IgD-negative memory B cell (primary cell): Measurements from ENCODE around the gene BIRC5. TPM values are rescaled to one million over a fixed set of nuclear protein-coding genes. Genes with fewer than 3 reads are reported as not detected.
"Not testable (repeated sequence)": the region's sequence is repeated elsewhere in the genome, so short reads cannot be mapped to it uniquely, and the experiment has no call there.

Experiments used
- H3K27ac Mint-ChIP-seq, 3 donors: one replicate each; pipeline ENCODE4 v1.8.0; 2020 to 2022; ENCODE audit warnings: mild to moderate bottlenecking in 3 of 3, mixed read lengths in 3 of 3, moderate library complexity in 1 of 3
- H3K27me3 Mint-ChIP-seq: one replicate; pipeline ENCODE4 v1.8.0; 2021; ENCODE audit warnings: mixed read lengths
- H3K36me3 Mint-ChIP-seq: one replicate; pipeline ENCODE4 v1.8.0; 2020; ENCODE audit warnings: mild to moderate bottlenecking, mixed read lengths
- H3K4me1 Mint-ChIP-seq, 3 donors: one replicate each; pipeline ENCODE4 v1.8.0; 2020 to 2022; ENCODE audit warnings: mixed read lengths in 3 of 3, mild to moderate bottlenecking in 1 of 3
- H3K4me3 Mint-ChIP-seq, 4 donors: one replicate each; pipeline ENCODE4 v1.8.0; 2020 to 2022; ENCODE audit warnings: mild to moderate bottlenecking in 4 of 4, mixed read lengths in 4 of 4, moderate library complexity in 3 of 4
- H3K9me3 Mint-ChIP-seq, 3 donors: one replicate each; pipeline ENCODE4 v1.8.0; 2020 to 2021; ENCODE audit warnings: mixed read lengths in 3 of 3, mild to moderate bottlenecking in 1 of 3
- polyA plus RNA-seq: library from polyadenylated mRNA; unstranded; fragments of 300-500 nt; fragmentation: Illumina TruSeq; gene quantifications from one replicate; pipeline ENCODE4 v1.2.3, GENCODE V29; 2021

The BIRC5 gene
- polyA plus RNA-seq, 1 donor from 2014 or later, result 0.25 TPM

DNA sequence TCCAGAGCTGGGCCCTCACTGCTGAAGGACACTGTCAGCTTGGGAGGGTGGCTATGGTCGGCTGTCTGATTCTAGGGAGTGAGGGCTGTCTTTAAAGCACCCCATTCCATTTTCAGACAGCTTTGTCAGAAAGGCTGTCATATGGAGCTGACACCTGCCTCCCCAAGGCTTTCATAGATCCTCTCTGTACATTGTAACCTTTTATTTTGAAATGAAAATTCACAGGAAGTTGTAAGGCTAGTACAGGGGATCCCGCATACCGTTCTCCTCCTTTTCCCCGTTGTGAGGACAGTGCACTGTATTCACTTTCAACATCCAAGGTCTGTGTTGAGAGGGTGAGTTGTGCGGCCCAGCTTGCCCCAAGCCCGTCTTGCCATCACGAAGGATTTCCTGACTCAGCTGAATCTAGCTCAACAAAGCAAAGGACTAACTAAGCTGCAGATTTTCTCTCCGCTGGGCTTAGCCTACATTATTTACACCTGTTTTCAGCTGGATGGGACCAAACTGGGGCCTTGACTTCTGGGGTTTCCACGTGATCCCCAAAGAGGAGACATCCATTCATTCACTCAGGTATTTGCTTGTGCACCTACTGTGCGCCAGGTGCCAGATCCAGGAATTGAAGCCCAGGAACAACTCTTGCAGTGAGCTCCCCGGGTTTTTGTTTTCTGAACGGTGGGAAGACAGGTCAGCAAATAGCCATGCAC, 12.2 kb downstream of the BIRC5 start:
- no peak overlapping the region for H3K4me3 Mint-ChIP-seq
- peak overlapping the region in 1 of 3 donors; percentile 32 for H3K27ac Mint-ChIP-seq
- no peaks in the 10 kb centered on the region for H3K9me3 Mint-ChIP-seq
- H3K4me1 Mint-ChIP-seq, result peaks cover 0 to 7% (median 0%) of the 10 kb centered on the region in 3 donors
- H3K36me3 Mint-ChIP-seq, result peaks cover 1% of the 10 kb centered on the region
- peaks cover 27% of the 10 kb centered on the region for H3K27me3 Mint-ChIP-seq

GRCh38 chr17:78226759-78227454, 12.9 kb downstream of the BIRC5 start:
- H3K4me1 Mint-ChIP-seq, result peaks cover 0 to 7% (median 0%) of the 10 kb centered on the region in 3 donors
- peaks cover 1% of the 10 kb centered on the region for H3K36me3 Mint-ChIP-seq
- H3K27ac Mint-ChIP-seq, result no peak overlapping the region
- no peaks in the 10 kb centered on the region for H3K9me3 Mint-ChIP-seq
- H3K4me3 Mint-ChIP-seq, result no peak overlapping the region
- H3K27me3 Mint-ChIP-seq, result peaks cover 30% of the 10 kb centered on the region

- H3K9me3 Mint-ChIP-seq, result no peaks in the 10 kb centered on the region
Measured at GRCh38 chr17:78227455-78227916, 13.4 kb downstream of the BIRC5 start.

GRCh38 chr17:78228176-78228575, 14.1 kb downstream of the BIRC5 start:
- Mint-ChIP-seq H3K4me1 (peaks cover 0 to 10% (median 0%) of the 10 kb centered on the region in 3 donors), H3K9me3 (no peaks in the 10 kb centered on the region), H3K36me3 (no peaks in the 10 kb centered on the region), H3K4me3 (no peak overlapping the region), H3K27ac (no peak overlapping the region), H3K27me3 (peaks cover 39% of the 10 kb centered on the region)

More at GRCh38 chr17:78227455-78227916, 13.4 kb downstream of the BIRC5 start:
- H3K36me3 Mint-ChIP-seq, result peaks cover 1% of the 10 kb centered on the region
- no peak overlapping the region for H3K27ac Mint-ChIP-seq
- peaks cover 0 to 7% (median 0%) of the 10 kb centered on the region in 3 donors for H3K4me1 Mint-ChIP-seq
- H3K27me3 Mint-ChIP-seq, result peaks cover 34% of the 10 kb centered on the region
- no peak overlapping the region for H3K4me3 Mint-ChIP-seq

- H3K36me3 Mint-ChIP-seq, result no peaks in the 10 kb centered on the region
- H3K27me3 Mint-ChIP-seq, result peaks cover 39% of the 10 kb centered on the region
- H3K4me1 Mint-ChIP-seq, result peaks cover 0 to 10% (median 0%) of the 10 kb centered on the region in 3 donors
- no peaks in the 10 kb centered on the region for H3K9me3 Mint-ChIP-seq
- peak overlapping the region in 2 of 4 donors; percentile 48 to 61 for H3K4me3 Mint-ChIP-seq
- H3K27ac Mint-ChIP-seq, result peak overlapping the region in 2 of 3 donors; percentile 21 to 81
Measured at GRCh38 chr17:78230252-78230962, 16.4 kb downstream of the BIRC5 start.

DNA sequence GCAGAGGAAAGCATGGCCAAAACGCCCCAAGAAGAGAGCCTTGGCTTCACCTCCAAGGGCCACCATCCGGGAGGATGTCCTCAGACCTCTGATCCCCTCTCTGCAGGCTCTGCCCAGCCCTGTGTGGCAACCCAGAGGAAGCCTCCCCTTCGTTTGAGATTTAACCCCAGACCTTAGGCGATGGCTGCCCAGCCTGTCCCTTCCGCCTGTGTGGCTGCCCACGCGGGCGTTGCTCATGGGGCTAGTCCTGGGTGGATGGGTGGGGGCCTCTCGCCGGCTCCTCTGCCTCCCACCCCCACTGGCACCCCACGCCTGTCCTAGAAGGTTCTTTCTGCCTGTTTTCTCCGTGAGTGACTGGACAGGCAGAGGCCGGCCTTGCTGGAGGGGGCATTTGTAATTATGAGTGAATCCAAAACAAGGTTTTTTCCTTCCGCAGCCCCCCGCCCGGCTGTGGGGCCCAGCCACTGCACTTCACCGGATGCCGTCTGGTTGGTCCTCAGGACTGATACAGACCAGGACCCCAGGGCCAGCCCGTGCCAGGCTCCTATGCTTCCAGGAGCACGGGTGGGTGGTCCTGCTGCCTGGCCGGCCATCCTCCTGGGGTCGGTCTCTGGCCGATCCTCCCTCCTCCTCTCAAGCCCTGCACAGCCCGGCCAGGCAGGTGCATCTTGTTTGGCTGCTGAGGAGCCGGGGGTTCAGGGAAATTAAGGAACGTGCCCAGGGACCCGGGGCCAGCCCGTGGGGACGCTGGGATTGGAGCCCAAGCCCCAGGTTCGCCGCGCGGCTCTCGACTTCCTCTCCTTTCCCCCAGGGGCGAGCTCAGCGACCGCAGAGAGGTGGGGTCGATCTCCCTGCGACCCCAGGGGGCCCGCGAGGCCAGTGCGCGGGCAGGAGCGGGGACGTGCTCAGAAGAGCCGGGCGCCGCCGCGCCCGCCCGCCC, 17.2 kb downstream of the BIRC5 start, which contains the start of gene TMEM235:
TMEM235 (plus strand) TSS at position 636 of the 940 bp plus-strand sequence. CDS start 393 bp downstream, outside the sequence.
- Mint-ChIP-seq H3K4me1 (peaks cover 0 to 10% (median 0%) of the 10 kb centered on the region in 3 donors), H3K36me3 (no peaks in the 10 kb centered on the region), H3K9me3 (no peaks in the 10 kb centered on the region), H3K4me3 (peak within 1 kb of the TSS in 3 of 4 donors; percentile 45 to 61 (median 50)), H3K27ac (peak within 1 kb of the TSS in 2 of 3 donors; percentile 21 to 81), H3K27me3 (peaks cover 39% of the 10 kb centered on the region)

GRCh38 chr17:78231991-78232858, 18.2 kb downstream of the BIRC5 start:
- H3K4me3 Mint-ChIP-seq, result peak overlapping the region in 2 of 4 donors; percentile 39 to 50
- peaks cover 31% of the 10 kb centered on the region for H3K27me3 Mint-ChIP-seq
- no peaks in the 10 kb centered on the region for H3K36me3 Mint-ChIP-seq
- H3K9me3 Mint-ChIP-seq, result no peaks in the 10 kb centered on the region
- peak overlapping the region in 1 of 3 donors; percentile 1 for H3K27ac Mint-ChIP-seq
- H3K4me1 Mint-ChIP-seq, result peaks cover 0 to 7% (median 2%) of the 10 kb centered on the region in 3 donors

DNA sequence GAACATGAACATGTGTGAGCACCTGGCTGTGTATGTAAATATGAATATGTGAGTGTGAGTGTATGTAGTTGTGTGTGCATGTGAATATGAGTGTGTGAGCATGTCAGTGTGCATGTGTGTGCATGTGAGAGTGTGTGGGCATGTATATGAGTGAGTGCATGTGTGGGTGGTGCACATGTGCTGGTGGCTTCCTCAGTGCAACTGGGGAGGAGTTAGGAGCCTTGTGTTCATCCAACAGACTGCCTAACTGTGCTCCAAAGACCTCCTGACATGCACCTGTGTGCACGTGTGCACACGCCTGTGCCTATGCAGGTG, 18.8 kb downstream of the BIRC5 start:
- H3K27me3 Mint-ChIP-seq, result peaks cover 26% of the 10 kb centered on the region
- H3K36me3 Mint-ChIP-seq, result no peaks in the 10 kb centered on the region
- peak overlapping the region in 1 of 4 donors; percentile 0 for H3K4me3 Mint-ChIP-seq
- peaks cover 0 to 7% (median 2%) of the 10 kb centered on the region in 3 donors for H3K4me1 Mint-ChIP-seq
- peak overlapping the region in 1 of 3 donors; percentile 1 for H3K27ac Mint-ChIP-seq
- no peaks in the 10 kb centered on the region for H3K9me3 Mint-ChIP-seq

- Mint-ChIP-seq H3K9me3 (no peaks in the 10 kb centered on the region), H3K4me1 (peaks cover 0 to 7% (median 2%) of the 10 kb centered on the region in 3 donors), H3K27me3 (peaks cover 26% of the 10 kb centered on the region), H3K27ac (no peak overlapping the region), H3K4me3 (no peak overlapping the region), H3K36me3 (no peaks in the 10 kb centered on the region)
Measured at GRCh38 chr17:78233678-78234077, 19.6 kb downstream of the BIRC5 start.

DNA sequence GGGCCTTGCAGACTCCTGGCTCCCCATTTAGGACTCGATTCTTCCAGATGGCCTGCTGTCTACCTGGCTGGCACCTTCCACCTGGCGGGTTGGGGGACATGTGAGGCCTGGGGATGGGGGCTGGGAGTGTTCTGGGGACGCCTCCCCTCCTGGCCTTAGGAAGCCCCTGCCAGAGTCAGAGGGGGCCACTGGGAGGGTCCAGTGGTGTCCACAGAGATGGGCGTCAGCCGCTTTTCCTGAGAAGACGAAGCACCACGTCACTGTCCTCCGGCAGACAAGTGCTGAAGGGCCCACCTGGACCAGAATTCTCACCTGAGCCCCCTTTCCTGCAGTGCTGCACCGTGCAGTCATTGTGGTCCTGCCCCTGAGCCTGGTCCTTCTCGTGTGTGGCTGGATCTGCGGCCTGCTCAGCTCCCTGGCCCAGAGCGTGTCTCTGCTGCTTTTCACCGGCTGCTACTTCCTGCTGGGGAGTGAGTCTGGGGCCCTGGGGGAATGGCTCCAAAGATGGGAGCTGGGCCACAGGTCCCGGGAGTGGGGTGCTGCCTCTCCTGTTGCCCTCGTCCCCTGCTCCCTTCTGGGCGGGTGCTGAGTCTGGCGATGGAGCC, 20.3 kb downstream of the BIRC5 start:
- H3K9me3 Mint-ChIP-seq, result no peaks in the 10 kb centered on the region
- no peak overlapping the region for H3K4me3 Mint-ChIP-seq
- peak overlapping the region in 1 of 3 donors; percentile 35 for H3K27ac Mint-ChIP-seq
- peaks cover 26% of the 10 kb centered on the region for H3K27me3 Mint-ChIP-seq
- H3K36me3 Mint-ChIP-seq, result no peaks in the 10 kb centered on the region
- peaks cover 3 to 8% (median 4%) of the 10 kb centered on the region in 3 donors for H3K4me1 Mint-ChIP-seq

GRCh38 chr17:78235022-78235421, 21.0 kb downstream of the BIRC5 start:
- not testable (repeated sequence) for H3K9me3 Mint-ChIP-seq, H3K4me1 Mint-ChIP-seq, H3K4me3 Mint-ChIP-seq, H3K36me3 Mint-ChIP-seq
- H3K27me3 Mint-ChIP-seq, result peaks cover 23% of the 10 kb centered on the region
- peak overlapping the region in 1 of 3 donors; percentile 35 for H3K27ac Mint-ChIP-seq

DNA sequence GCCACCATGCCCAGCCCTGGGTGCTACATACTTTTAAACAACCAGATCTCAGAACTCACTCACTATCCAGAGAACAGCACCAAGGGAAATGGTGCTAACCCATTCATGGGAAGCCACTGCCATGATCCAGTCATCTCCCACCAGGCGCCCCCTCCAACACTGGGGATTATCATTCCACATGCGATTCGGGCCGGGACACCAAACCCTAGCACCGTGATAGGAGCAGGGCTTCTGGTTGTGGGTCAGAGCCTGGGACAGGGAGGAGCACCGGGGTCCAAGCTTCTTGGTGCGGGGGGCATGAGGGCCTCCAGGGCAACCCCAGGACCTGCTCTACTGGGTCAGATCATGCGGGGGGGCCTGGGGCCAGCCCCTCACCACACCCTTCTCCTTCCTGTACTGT, 21.8 kb downstream of the BIRC5 start:
- H3K4me1 Mint-ChIP-seq, result peaks cover 5% of the 10 kb centered on the region in 3 donors
- H3K27me3 Mint-ChIP-seq, result peaks cover 15% of the 10 kb centered on the region
- H3K27ac Mint-ChIP-seq, result no peak overlapping the region
- no peaks in the 10 kb centered on the region for H3K9me3 Mint-ChIP-seq
- no peaks in the 10 kb centered on the region for H3K36me3 Mint-ChIP-seq
- no peak overlapping the region for H3K4me3 Mint-ChIP-seq
